ENCODE results near the gene TUBGCP6. TPM values are rescaled to one million over a fixed set of nuclear protein-coding genes. Genes with fewer than 3 reads are reported as not detected.

The TUBGCP6 gene, protein sequence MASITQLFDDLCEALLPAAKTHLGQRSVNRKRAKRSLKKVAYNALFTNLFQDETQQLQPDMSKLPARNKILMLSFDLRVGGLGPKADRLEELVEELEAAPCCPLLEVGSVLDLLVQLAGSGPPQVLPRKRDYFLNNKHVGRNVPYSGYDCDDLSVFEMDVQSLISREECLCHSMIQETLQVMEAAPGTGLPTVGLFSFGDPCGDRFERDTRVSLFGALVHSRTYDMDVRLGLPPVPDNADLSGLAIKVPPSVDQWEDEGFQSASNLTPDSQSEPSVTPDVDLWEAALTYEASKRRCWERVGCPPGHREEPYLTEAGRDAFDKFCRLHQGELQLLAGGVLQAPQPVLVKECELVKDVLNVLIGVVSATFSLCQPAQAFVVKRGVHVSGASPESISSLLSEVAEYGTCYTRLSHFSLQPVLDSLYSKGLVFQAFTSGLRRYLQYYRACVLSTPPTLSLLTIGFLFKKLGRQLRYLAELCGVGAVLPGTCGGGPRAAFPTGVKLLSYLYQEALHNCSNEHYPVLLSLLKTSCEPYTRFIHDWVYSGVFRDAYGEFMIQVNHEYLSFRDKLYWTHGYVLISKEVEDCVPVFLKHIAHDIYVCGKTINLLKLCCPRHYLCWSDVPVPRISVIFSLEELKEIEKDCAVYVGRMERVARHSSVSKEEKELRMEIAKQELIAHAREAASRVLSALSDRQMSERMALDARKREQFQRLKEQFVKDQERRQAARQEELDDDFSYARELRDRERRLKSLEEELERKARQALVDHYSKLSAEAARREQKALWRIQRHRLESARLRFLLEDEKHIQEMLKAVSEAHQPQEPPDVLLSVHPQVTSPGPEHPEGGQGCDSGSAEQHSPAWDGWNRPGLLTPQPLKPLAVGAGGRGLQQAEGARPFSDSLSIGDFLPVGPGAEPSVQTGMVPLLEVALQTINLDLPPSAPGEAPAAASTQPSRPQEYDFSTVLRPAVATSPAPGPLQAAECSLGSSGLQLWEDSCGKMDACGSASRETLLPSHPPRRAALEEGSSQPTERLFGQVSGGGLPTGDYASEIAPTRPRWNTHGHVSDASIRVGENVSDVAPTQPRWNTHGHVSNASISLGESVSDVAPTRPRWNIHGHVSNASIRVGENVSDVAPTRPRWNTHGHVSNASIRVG (N-terminal part only)
- 19.6 TPM for polyA plus RNA-seq (2013, experiment 1 of 2; ENCODE audit: insufficient read length)
- polyA plus RNA-seq (2013, experiment 2 of 2; ENCODE audit: insufficient read length) = 17.1 TPM

- peak; percentile 94 for DNase-seq
These were observed at the start of gene TUBGCP6 for GRCh38 chr22:50244420-50245213. Gene TUBGCP6, minus strand, starts transcription at chr22:50245023. Its CDS starts 564 bp downstream, at chr22:50244459.

GRCh38 chr22:50294319-50294656 is 49.5 kb upstream of the TUBGCP6 start:
- no peak for DNase-seq

- peak; percentile 88 for DNase-seq
These were observed 48.9 kb upstream of the TUBGCP6 start for GRCh38 chr22:50293441-50294318.

- no peak for DNase-seq
These were observed 48.0 kb upstream of the TUBGCP6 start for GRCh38 chr22:50292643-50293440.

- no peak for DNase-seq
These were observed 45.3 kb upstream of the TUBGCP6 start for GRCh38 chr22:50289942-50290630.

DNA sequence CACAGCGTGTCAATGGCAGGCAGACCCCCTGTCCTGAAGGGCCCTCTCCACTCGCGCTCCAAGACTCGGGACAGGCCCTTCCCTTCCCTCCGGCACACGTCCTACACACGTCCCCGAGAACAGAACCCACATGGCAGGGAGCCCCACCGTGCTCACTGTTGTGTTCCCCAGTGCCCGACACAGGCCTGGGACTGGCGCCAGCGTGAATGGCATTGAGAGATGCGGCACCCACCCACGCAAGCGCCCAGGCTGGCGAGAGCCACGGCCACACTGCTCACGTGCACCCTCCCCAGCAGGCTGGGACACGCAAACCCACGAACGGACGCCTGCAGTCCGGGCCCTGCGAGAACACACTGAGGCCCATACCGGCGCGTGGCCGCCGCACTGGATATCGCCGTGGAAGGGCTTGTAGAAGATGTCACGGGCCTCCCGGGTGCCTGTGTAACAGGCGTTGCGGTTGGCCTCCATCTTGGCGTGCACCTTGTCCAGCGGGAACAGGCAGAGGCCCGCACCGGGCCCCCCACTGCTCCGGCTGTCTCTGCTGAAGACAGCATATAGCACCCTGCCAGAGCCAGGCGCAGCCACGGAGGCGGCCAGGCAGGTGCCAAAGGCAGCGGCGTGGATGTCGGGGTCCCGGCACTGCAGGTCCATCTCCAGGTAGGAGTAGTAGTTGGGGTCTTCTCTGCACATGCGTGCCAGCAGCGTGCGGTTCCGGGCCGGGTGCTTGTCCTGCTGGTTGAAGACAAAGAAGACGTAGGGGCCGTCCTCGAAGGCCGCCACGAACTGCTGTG is 44.5 kb upstream of the TUBGCP6 start:
- DNase-seq = no peak

DNA sequence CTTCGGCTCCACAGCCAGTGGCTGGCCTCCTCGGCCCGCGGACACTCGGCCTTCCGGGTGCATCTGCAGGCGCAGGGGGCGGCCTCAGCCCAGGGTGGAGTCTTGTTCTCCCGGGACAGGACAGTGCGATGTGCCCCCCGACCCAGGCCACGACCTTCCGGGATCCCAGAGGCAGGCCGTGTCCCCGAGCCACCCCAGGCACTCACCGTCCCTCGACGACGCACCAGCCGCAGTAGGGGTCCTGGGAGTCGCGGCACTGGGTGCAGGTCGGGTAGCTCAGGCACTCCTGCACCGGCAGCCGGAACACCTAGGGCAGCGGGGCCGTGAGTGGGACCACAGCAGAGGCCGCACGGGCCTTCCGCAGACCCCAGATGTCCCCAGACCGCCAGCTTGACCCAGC is 42.9 kb upstream of the TUBGCP6 start:
- DNase-seq = no peak

- no peak for DNase-seq
These were observed 42.0 kb upstream of the TUBGCP6 start for GRCh38 chr22:50286701-50287318.

- no peak for DNase-seq
These were observed 41.5 kb upstream of the TUBGCP6 start for GRCh38 chr22:50286275-50286674.

DNA sequence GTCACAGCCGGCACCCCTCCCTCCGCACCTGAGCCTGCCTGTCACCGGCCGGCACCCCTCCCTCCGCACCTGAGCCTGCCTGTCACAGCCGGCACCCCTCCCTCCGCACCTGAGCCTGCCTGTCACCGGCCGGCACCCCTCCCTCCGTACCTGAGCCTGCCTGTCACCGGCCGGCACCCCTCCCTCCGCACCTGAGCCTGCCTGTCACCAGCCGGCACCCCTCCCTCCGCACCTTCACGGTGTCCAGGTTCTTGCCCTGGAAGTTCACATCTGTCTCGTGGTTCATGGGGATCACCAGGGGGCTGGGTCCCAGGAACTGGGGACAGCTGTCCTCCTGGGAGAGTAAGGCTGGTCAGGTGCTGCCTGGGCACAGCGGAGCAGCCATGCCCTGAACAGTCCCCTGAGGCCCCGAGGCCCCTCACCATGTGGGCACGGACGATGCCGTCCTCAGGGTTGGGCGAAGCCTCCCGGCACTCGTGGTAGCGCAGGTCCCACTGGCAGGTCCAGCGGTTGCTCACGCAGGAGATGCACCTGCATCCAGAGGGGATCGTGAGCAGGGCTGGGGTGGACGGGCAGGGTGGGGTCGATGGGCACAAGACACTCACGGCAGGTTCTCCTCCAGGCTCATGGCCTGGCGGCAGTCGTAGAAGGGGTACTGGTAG is 40.9 kb upstream of the TUBGCP6 start:
- DNase-seq = no peak

DNA sequence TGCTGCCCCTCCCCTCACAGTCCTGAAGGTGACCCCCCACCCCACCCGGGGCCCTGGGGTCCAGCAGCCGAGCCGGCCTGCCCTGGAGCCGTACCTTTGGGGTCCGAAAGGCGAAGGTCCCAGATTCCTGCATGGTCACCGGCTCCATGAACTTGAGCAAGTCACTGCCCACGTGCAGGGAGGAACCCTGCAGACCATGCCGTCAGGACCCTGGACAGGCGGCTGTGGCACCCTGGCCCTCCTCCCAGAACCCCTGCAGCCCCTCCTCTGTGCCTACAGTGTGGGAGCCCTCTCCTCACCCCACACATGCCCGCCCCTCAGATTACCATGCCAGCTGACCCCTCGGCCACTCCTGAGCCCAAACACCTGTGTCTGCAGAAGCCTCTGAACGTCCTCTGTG is 39.7 kb upstream of the TUBGCP6 start:
- DNase-seq = no peak

DNA sequence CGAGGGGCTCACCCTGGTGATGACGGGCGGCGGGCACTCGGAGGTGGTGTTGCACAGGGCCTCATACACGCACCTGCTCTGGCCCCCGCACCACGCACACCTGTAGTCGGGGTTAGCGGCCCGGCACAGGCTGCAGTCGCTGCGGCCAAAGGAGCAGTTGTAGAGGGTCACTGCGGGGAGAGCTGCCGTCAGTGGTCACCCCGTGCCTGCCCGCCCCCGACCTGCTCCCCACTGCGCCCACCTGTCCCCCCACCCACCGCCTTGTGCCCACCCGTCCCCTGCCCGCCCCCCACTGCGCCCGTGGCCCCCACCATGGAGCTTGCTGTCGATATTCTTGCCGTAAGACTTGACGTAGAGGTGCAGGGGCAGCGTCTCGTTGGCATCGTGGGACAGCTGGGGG is 39.0 kb upstream of the TUBGCP6 start:
- DNase-seq = no peak

DNA sequence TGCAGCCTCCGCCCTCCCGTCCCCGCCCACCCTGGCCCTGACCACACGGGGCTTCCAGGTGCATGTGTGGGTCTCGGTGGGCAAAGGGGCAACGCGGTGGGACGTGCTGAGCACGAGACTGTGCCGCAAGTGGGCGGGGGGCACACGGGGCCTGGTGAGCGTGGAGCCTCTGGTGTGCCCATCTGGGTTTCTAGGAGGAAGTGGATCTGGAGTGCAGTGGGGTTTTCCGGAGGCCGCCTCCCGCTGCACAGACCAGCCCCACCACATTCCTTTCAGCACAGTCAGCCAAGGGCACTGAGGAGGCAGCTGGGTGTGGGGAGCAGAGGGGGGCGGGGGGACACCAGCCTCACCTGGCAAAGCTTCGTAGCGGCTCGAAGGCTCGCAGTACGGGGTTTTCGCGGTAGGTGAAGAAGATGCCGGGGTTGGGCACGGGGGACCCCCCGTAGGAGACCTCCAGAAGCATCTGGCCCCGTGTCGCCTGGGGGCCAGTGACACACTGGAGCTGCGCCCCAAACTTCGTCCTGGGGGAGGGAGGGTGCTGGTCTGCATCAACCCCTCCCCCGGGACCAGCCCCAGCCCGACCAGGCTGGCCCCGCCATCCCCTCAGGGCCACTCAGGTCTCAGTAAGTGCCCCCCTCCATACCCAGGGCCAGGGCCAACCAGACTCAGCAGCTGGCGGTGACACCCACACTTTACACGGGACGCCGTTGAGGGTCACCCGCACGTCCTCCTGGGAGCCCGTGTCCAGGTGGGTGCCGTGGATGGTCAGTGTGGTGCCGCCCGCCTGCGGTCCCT is 37.7 kb upstream of the TUBGCP6 start:
- DNase-seq = peak; percentile 76

GRCh38 chr22:50281957-50282356 is 37.1 kb upstream of the TUBGCP6 start:
- DNase-seq = no peak

- DNase-seq = no peak
These were observed 36.5 kb upstream of the TUBGCP6 start for GRCh38 chr22:50281384-50281760.

- no peak for DNase-seq
These were observed 36.0 kb upstream of the TUBGCP6 start for GRCh38 chr22:50280708-50281383.

All from fibroblast of skin of scalp (primary cell).